Ammon's horn (tissue), 1 donor: ENCODE measurements around the gene P3H2.
"Not testable (repeated sequence)": the region's sequence is repeated elsewhere in the genome, so short reads cannot be mapped to it uniquely, and the experiment has no call there.

Experiments
- DNase-seq: peaks from one replicate; pipeline ENCODE4 v3.0.0-alpha.2; 2016; ENCODE audit warnings: low spot score

The P3H2 gene

GRCh38 chr3:190120269-190121060 lies at the start of gene P3H2:
TSS of gene P3H2 (minus strand) at chr3:190120897. CDS start at chr3:190120731, 166 bp downstream.
- DNase-seq: peak; percentile 91

- DNase-seq: no peak
Measured at GRCh38 chr3:190169877-190170276, 49.2 kb upstream of the P3H2 start.

- no peak for DNase-seq
Measured at GRCh38 chr3:190169243-190169642, 48.5 kb upstream of the P3H2 start.

- DNase-seq: no peak
Measured at GRCh38 chr3:190167936-190168680, 47.4 kb upstream of the P3H2 start.

GRCh38 chr3:190166948-190167347 lies 46.3 kb upstream of the P3H2 start:
- DNase-seq: no peak

- no peak for DNase-seq
Measured at GRCh38 chr3:190165253-190165652, 44.6 kb upstream of the P3H2 start.

GRCh38 chr3:190162013-190162412 lies 41.3 kb upstream of the P3H2 start:
- not testable (repeated sequence) for DNase-seq

- no peak for DNase-seq
Measured at GRCh38 chr3:190159902-190160435, 39.3 kb upstream of the P3H2 start.

GRCh38 chr3:190158261-190158660 lies 37.6 kb upstream of the P3H2 start:
- no peak for DNase-seq

GRCh38 chr3:190155752-190156151 lies 35.1 kb upstream of the P3H2 start:
- no peak for DNase-seq

GRCh38 chr3:190150681-190151080 lies 30.0 kb upstream of the P3H2 start:
- no peak for DNase-seq

GRCh38 chr3:190149830-190150619 lies 29.3 kb upstream of the P3H2 start:
- not testable (repeated sequence) for DNase-seq

- DNase-seq: not testable (repeated sequence)
Measured at GRCh38 chr3:190144793-190145192, 24.1 kb upstream of the P3H2 start.

- no peak for DNase-seq
Measured at GRCh38 chr3:190142041-190142440, 21.3 kb upstream of the P3H2 start.

GRCh38 chr3:190139365-190139764 lies 18.7 kb upstream of the P3H2 start:
- DNase-seq: no peak

GRCh38 chr3:190132371-190132770 lies 11.7 kb upstream of the P3H2 start:
- DNase-seq: no peak

- no peak for DNase-seq
Measured at GRCh38 chr3:190131329-190131728, 10.6 kb upstream of the P3H2 start.

- no peak for DNase-seq
Measured at GRCh38 chr3:190130696-190131095, 10.0 kb upstream of the P3H2 start.

GRCh38 chr3:190130037-190130436 lies 9.3 kb upstream of the P3H2 start:
- no peak for DNase-seq

GRCh38 chr3:190127797-190128196 lies 7.1 kb upstream of the P3H2 start:
- DNase-seq: no peak

- no peak for DNase-seq
Measured at GRCh38 chr3:190127195-190127594, 6.5 kb upstream of the P3H2 start.

- DNase-seq: no peak
Measured at GRCh38 chr3:190125436-190126068, 4.9 kb upstream of the P3H2 start.
